PC-3 (cell line): Measurements from ENCODE around the gene BROX.

Experiments
- CTCF ChIP-seq: fragments of 300-600 bp; sonication (generic); conservative IDR thresholded peaks from 2 replicates; pipeline ENCODE4 v1.5.1; 2017; ENCODE audit warnings: antibody characterized with exemption, low read depth, mild to moderate bottlenecking, low read length
- EZH2phosphoT487 ChIP-seq: fragments of 300-600 bp; sonication (generic); IDR thresholded peaks from 2 replicates; pipeline ENCODE4 v1.6.1; 2018; ENCODE audit warnings: mild to moderate bottlenecking, antibody characterized with exemption, low read length, borderline replicate concordance

GRCh38 chr1:222712253-222713090 lies at the start of gene BROX, which contains the start of gene AIDA:
- TF ChIP-seq EZH2phosphoT487 (no peak), CTCF (no peak)
